GM18858 (cell line): Measurements from ENCODE around the gene ARHGAP22.
"Not testable (repeated sequence)": the region's sequence is repeated elsewhere in the genome, so short reads cannot be mapped to it uniquely, and the experiment has no call there.

Experiments
- ATAC-seq: cut with Tn5 transposase; IDR thresholded peaks from one replicate; pipeline ENCODE4 v1.9.1; 2021; ENCODE audit not compliant: unreplicated experiment

The ARHGAP22 gene

GRCh38 chr10:48442090-48442808 lies 162.6 kb downstream of the ARHGAP22 start:
- no peak for ATAC-seq

- ATAC-seq, result no peak
Measured at GRCh38 chr10:48440771-48441170, 164.1 kb downstream of the ARHGAP22 start.

GRCh38 chr10:48439581-48440041 lies 165.3 kb downstream of the ARHGAP22 start:
- no peak for ATAC-seq

- no peak for ATAC-seq
Measured at GRCh38 chr10:48439031-48439430, 165.8 kb downstream of the ARHGAP22 start.

- ATAC-seq, result no peak
Measured at GRCh38 chr10:48437546-48437945, 167.3 kb downstream of the ARHGAP22 start.

GRCh38 chr10:48431871-48432270 lies 173.0 kb downstream of the ARHGAP22 start:
- no peak for ATAC-seq

- ATAC-seq, result no peak
Measured at GRCh38 chr10:48430402-48430993, 174.4 kb downstream of the ARHGAP22 start.

GRCh38 chr10:48429309-48429708 lies 175.6 kb downstream of the ARHGAP22 start:
- no peak for ATAC-seq

- no peak for ATAC-seq
Measured at GRCh38 chr10:48428896-48429295, 176.0 kb downstream of the ARHGAP22 start.

- no peak for ATAC-seq
Measured at GRCh38 chr10:48423884-48424283, 181.0 kb downstream of the ARHGAP22 start.

GRCh38 chr10:48421862-48422261 lies 183.0 kb downstream of the ARHGAP22 start:
- ATAC-seq, result not testable (repeated sequence)

GRCh38 chr10:48419714-48420113 lies 185.2 kb downstream of the ARHGAP22 start:
- ATAC-seq, result no peak

GRCh38 chr10:48418189-48418788 lies 186.6 kb downstream of the ARHGAP22 start:
- no peak for ATAC-seq

- no peak for ATAC-seq
Measured at GRCh38 chr10:48417374-48417773, 187.5 kb downstream of the ARHGAP22 start.

- no peak for ATAC-seq
Measured at GRCh38 chr10:48416584-48417232, 188.2 kb downstream of the ARHGAP22 start.

GRCh38 chr10:48414778-48415177 lies 190.1 kb downstream of the ARHGAP22 start:
- no peak for ATAC-seq

GRCh38 chr10:48414160-48414559 lies 190.7 kb downstream of the ARHGAP22 start:
- ATAC-seq, result no peak

- ATAC-seq, result no peak
Measured at GRCh38 chr10:48412933-48413332, 191.9 kb downstream of the ARHGAP22 start.

- no peak for ATAC-seq
Measured at GRCh38 chr10:48412081-48412480, 192.8 kb downstream of the ARHGAP22 start.

GRCh38 chr10:48411510-48411909 lies 193.4 kb downstream of the ARHGAP22 start:
- no peak for ATAC-seq

- ATAC-seq, result no peak
Measured at GRCh38 chr10:48410503-48410902, 194.4 kb downstream of the ARHGAP22 start.

- ATAC-seq, result no peak
Measured at GRCh38 chr10:48406658-48407057, 198.2 kb downstream of the ARHGAP22 start.
